IgD-negative memory B cell (primary cell): ENCODE results near the gene RIPOR2. TPM values are rescaled to one million over a fixed set of nuclear protein-coding genes. Genes with fewer than 3 reads are reported as not detected.

Experiments
- H3K27ac Mint-ChIP-seq, 3 donors: one replicate each; pipeline ENCODE4 v1.8.0; 2020 to 2022; ENCODE audit warnings: mild to moderate bottlenecking in 3 of 3, mixed read lengths in 3 of 3, moderate library complexity in 1 of 3
- H3K27me3 Mint-ChIP-seq: one replicate; pipeline ENCODE4 v1.8.0; 2021; ENCODE audit warnings: mixed read lengths
- H3K36me3 Mint-ChIP-seq: one replicate; pipeline ENCODE4 v1.8.0; 2020; ENCODE audit warnings: mild to moderate bottlenecking, mixed read lengths
- H3K4me1 Mint-ChIP-seq, 3 donors: one replicate each; pipeline ENCODE4 v1.8.0; 2020 to 2022; ENCODE audit warnings: mixed read lengths in 3 of 3, mild to moderate bottlenecking in 1 of 3
- H3K4me3 Mint-ChIP-seq, 4 donors: one replicate each; pipeline ENCODE4 v1.8.0; 2020 to 2022; ENCODE audit warnings: mild to moderate bottlenecking in 4 of 4, mixed read lengths in 4 of 4, moderate library complexity in 3 of 4
- H3K9me3 Mint-ChIP-seq, 3 donors: one replicate each; pipeline ENCODE4 v1.8.0; 2020 to 2021; ENCODE audit warnings: mixed read lengths in 3 of 3, mild to moderate bottlenecking in 1 of 3
- polyA plus RNA-seq: library from polyadenylated mRNA; unstranded; fragments of 300-500 nt; fragmentation: Illumina TruSeq; gene quantifications from one replicate; pipeline ENCODE4 v1.2.3, GENCODE V29; 2021

RIPOR2 gene
- polyA plus RNA-seq, 1 donor from 2014 or later, result 561 TPM

- H3K27me3 Mint-ChIP-seq, result no peaks in the 10 kb centered on the region
- peak overlapping the region in 3 of 4 donors; percentile 8 to 62 (median 19) for H3K4me3 Mint-ChIP-seq
- peaks cover 58 to 67% (median 66%) of the 10 kb centered on the region in 3 donors for H3K4me1 Mint-ChIP-seq
- peaks cover 18% of the 10 kb centered on the region for H3K36me3 Mint-ChIP-seq
- peaks cover 0 to 2% (median 0%) of the 10 kb centered on the region in 3 donors for H3K9me3 Mint-ChIP-seq
- H3K27ac Mint-ChIP-seq, result peak overlapping the region; percentile 59 to 77 (median 76)
These were observed 36.4 kb downstream of the RIPOR2 start for GRCh38 chr6:24899136-24899996.

- Mint-ChIP-seq H3K36me3 (peaks cover 12% of the 10 kb centered on the region), H3K27ac (peak overlapping the region; percentile 59 to 77 (median 76)), H3K9me3 (peaks cover 0 to 2% (median 0%) of the 10 kb centered on the region in 3 donors), H3K4me1 (peaks cover 58 to 72% (median 68%) of the 10 kb centered on the region in 3 donors), H3K4me3 (peak overlapping the region in 3 of 4 donors; percentile 30 to 69 (median 62)), H3K27me3 (no peaks in the 10 kb centered on the region)
These were observed 37.1 kb downstream of the RIPOR2 start for GRCh38 chr6:24898676-24899075.

GRCh38 chr6:24897186-24897585 lies 38.6 kb downstream of the RIPOR2 start:
- H3K36me3 Mint-ChIP-seq, result peaks cover 6% of the 10 kb centered on the region
- no peaks in the 10 kb centered on the region for H3K9me3 Mint-ChIP-seq
- peak overlapping the region in 2 of 3 donors; percentile 59 to 81 for H3K27ac Mint-ChIP-seq
- H3K27me3 Mint-ChIP-seq, result no peaks in the 10 kb centered on the region
- peak overlapping the region in 2 of 4 donors; percentile 8 to 13 for H3K4me3 Mint-ChIP-seq
- peaks cover 62 to 78% (median 72%) of the 10 kb centered on the region in 3 donors for H3K4me1 Mint-ChIP-seq

GRCh38 chr6:24893342-24893850 lies 42.4 kb downstream of the RIPOR2 start:
- H3K4me1 Mint-ChIP-seq, result peaks cover 60 to 73% (median 68%) of the 10 kb centered on the region in 3 donors
- H3K27me3 Mint-ChIP-seq, result no peaks in the 10 kb centered on the region
- H3K4me3 Mint-ChIP-seq, result peak overlapping the region in 3 of 4 donors; percentile 6 to 76 (median 61)
- H3K36me3 Mint-ChIP-seq, result peaks cover 3% of the 10 kb centered on the region
- peak overlapping the region; percentile 75 to 94 (median 88) for H3K27ac Mint-ChIP-seq
- no peaks in the 10 kb centered on the region for H3K9me3 Mint-ChIP-seq

GRCh38 chr6:24891004-24891403 lies 44.8 kb downstream of the RIPOR2 start:
- Mint-ChIP-seq H3K4me3 (peak overlapping the region in 3 of 4 donors; percentile 29 to 86 (median 76)), H3K27me3 (no peaks in the 10 kb centered on the region), H3K9me3 (peaks cover 0 to 1% (median 0%) of the 10 kb centered on the region in 3 donors), H3K36me3 (peaks cover 14% of the 10 kb centered on the region), H3K27ac (peak overlapping the region; percentile 91 to 94 (median 93)), H3K4me1 (peaks cover 77 to 80% (median 79%) of the 10 kb centered on the region in 3 donors)

- peaks cover 0 to 3% (median 0%) of the 10 kb centered on the region in 3 donors for H3K9me3 Mint-ChIP-seq
- peaks cover 15% of the 10 kb centered on the region for H3K36me3 Mint-ChIP-seq
- H3K27me3 Mint-ChIP-seq, result no peaks in the 10 kb centered on the region
- peaks cover 80 to 82% (median 81%) of the 10 kb centered on the region in 3 donors for H3K4me1 Mint-ChIP-seq
- peak overlapping the region; percentile 91 to 94 (median 93) for H3K27ac Mint-ChIP-seq
- peak overlapping the region; percentile 0 to 87 (median 30) for H3K4me3 Mint-ChIP-seq
These were observed 45.3 kb downstream of the RIPOR2 start for GRCh38 chr6:24890471-24890870.

- peak overlapping the region; percentile 66 to 95 (median 90) for H3K27ac Mint-ChIP-seq
- H3K27me3 Mint-ChIP-seq, result no peaks in the 10 kb centered on the region
- peak overlapping the region in 3 of 4 donors; percentile 64 to 84 (median 84) for H3K4me3 Mint-ChIP-seq
- H3K4me1 Mint-ChIP-seq, result peaks cover 80 to 81% (median 80%) of the 10 kb centered on the region in 3 donors
- peaks cover 0 to 3% (median 0%) of the 10 kb centered on the region in 3 donors for H3K9me3 Mint-ChIP-seq
- H3K36me3 Mint-ChIP-seq, result peaks cover 15% of the 10 kb centered on the region
These were observed 46.9 kb downstream of the RIPOR2 start for GRCh38 chr6:24888715-24889370.

GRCh38 chr6:24887545-24888140 lies 48.1 kb downstream of the RIPOR2 start:
- peaks cover 0 to 3% (median 0%) of the 10 kb centered on the region in 3 donors for H3K9me3 Mint-ChIP-seq
- H3K4me3 Mint-ChIP-seq, result peak overlapping the region in 3 of 4 donors; percentile 11 to 77 (median 76)
- peaks cover 79 to 81% (median 80%) of the 10 kb centered on the region in 3 donors for H3K4me1 Mint-ChIP-seq
- peak overlapping the region; percentile 66 to 95 (median 90) for H3K27ac Mint-ChIP-seq
- H3K27me3 Mint-ChIP-seq, result no peaks in the 10 kb centered on the region
- peaks cover 15% of the 10 kb centered on the region for H3K36me3 Mint-ChIP-seq

GRCh38 chr6:24883618-24884017 lies 52.1 kb downstream of the RIPOR2 start:
- Mint-ChIP-seq H3K27me3 (no peaks in the 10 kb centered on the region), H3K36me3 (peaks cover 16% of the 10 kb centered on the region), H3K4me3 (peak overlapping the region; percentile 35 to 91 (median 64))

GRCh38 chr6:24882835-24883555 lies 52.8 kb downstream of the RIPOR2 start:
- peaks cover 16% of the 10 kb centered on the region for H3K36me3 Mint-ChIP-seq

More at GRCh38 chr6:24883618-24884017, 52.1 kb downstream of the RIPOR2 start:
- Mint-ChIP-seq H3K9me3 (peaks cover 0 to 3% (median 0%) of the 10 kb centered on the region in 3 donors), H3K27ac (peak overlapping the region; percentile 85 to 97 (median 92)), H3K4me1 (peaks cover 66 to 77% (median 68%) of the 10 kb centered on the region in 3 donors)

GRCh38 chr6:24882295-24882694 lies 53.5 kb downstream of the RIPOR2 start:
- Mint-ChIP-seq H3K27ac (peak overlapping the region; percentile 85 to 97 (median 92)), H3K36me3 (peaks cover 12% of the 10 kb centered on the region), H3K27me3 (no peaks in the 10 kb centered on the region), H3K9me3 (peaks cover 0 to 3% (median 3%) of the 10 kb centered on the region in 3 donors), H3K4me3 (peak overlapping the region in 3 of 4 donors; percentile 7 to 75 (median 60)), H3K4me1 (peaks cover 59 to 74% (median 62%) of the 10 kb centered on the region in 3 donors)

More at GRCh38 chr6:24882835-24883555, 52.8 kb downstream of the RIPOR2 start:
- peak overlapping the region; percentile 85 to 97 (median 92) for H3K27ac Mint-ChIP-seq
- H3K9me3 Mint-ChIP-seq, result peaks cover 0 to 3% (median under 1%) of the 10 kb centered on the region in 3 donors
- peaks cover 63 to 75% (median 64%) of the 10 kb centered on the region in 3 donors for H3K4me1 Mint-ChIP-seq
- H3K27me3 Mint-ChIP-seq, result no peaks in the 10 kb centered on the region
- peak overlapping the region; percentile 44 to 91 (median 64) for H3K4me3 Mint-ChIP-seq

- Mint-ChIP-seq H3K4me1 (peaks cover 55 to 65% (median 58%) of the 10 kb centered on the region in 3 donors), H3K4me3 (peak overlapping the region in 2 of 4 donors; percentile 41 to 79)
These were observed 54.4 kb downstream of the RIPOR2 start for GRCh38 chr6:24881376-24881775.

GRCh38 chr6:24880451-24880850 lies 55.3 kb downstream of the RIPOR2 start:
- Mint-ChIP-seq H3K27me3 (no peaks in the 10 kb centered on the region), H3K27ac (peak overlapping the region; percentile 84 to 92 (median 85)), H3K4me1 (peaks cover 51 to 58% (median 54%) of the 10 kb centered on the region in 3 donors), H3K4me3 (no peak overlapping the region), H3K9me3 (peaks cover 0 to 3% (median 0%) of the 10 kb centered on the region in 3 donors), H3K36me3 (peaks cover 4% of the 10 kb centered on the region)

More at GRCh38 chr6:24881376-24881775, 54.4 kb downstream of the RIPOR2 start:
- peak overlapping the region; percentile 85 to 96 (median 92) for H3K27ac Mint-ChIP-seq
- no peaks in the 10 kb centered on the region for H3K27me3 Mint-ChIP-seq
- peaks cover 0 to 3% (median 3%) of the 10 kb centered on the region in 3 donors for H3K9me3 Mint-ChIP-seq
- peaks cover 9% of the 10 kb centered on the region for H3K36me3 Mint-ChIP-seq
